Measurements from ENCODE around the gene NIN.

The NIN gene

DNA sequence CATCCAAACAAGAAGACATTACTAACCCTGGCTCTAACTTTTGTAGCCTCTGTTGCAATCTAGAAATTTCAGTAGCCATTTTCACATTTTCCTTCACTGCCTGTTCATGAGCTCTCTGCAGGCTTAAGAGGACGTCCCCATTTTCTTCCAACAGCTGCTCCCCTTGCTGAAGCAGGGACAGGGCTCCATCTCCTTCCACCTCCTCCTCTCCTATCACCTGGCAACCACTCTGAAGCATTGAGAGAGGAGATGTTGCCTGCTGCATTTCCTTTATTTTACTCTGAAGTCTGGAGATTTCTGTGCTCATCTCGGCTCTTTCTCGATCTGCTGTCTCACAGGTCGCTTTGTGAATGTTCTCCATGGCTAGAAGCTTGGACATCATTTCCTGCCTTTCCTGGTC lies 73.3 kb downstream of the NIN start:
- DNase-seq: no peak

DNA sequence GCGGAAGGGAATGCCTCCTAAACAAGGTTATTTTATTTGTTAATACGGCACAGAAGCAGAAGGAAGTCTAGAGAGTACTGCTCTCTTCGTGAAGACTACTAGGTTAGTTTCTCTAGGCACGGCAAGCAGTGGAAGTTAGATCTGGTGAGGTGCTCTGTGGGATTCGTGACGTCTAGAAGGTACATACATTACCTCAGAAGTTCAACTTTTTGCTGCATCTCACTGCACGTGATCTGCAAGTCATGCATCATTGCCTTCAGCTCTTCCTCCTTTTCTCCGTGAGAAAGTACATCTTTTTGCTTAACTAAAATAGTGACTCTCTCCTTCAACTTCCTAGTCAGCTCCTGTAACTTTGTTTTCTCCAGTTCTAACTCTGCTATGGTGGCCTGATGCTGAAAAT lies 74.7 kb downstream of the NIN start:
- DNase-seq: no peak

DNA sequence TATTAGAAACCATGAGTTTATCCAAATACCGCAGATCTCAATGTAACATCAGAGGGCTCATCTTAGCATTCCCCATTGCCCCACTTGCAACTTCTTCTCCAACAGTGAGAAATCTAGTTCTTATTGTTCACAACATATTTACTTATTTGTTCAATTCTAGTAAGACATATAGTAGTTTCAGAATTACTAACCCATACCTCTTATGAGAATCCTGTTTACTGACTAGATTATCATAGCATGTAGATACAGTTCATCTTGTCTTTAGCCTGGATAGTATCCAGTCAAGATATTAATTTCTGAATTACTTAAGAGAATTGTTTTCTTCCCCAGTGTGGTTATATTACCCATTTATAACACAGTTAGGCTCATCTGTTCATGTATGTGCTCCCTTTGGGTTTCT lies 80.6 kb downstream of the NIN start:
- DNase-seq: no peak

DNA sequence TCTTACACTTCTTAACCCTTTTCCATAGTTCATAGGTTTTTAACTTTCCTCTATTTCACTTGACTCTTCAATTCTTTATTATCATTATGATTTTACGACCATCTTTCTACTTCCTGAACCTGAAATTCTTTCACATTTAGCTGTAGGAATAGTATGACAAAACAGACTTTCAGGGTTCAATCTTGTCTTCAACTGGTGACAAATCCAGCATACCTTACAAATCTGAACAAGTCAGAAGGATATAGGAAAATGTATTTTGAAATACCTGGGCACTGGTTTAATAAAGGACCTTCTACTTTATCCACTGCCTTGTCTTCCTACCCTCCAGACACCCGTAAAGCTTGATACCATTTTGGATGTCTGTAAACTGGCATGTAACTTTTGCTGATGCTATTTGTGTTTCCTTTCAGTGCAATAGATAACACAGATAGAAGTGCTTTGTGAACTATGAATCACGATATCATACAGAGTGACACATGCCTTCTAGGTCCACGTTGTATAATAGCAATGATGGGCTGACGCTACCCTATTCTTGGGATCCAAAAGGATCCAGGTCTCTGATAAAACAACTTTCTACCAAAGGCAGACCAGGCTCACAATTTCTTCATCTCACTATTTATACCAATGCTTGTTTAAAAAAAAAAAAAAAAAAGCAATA lies 85.4 kb downstream of the NIN start:
- DNase-seq: no peak

DNA sequence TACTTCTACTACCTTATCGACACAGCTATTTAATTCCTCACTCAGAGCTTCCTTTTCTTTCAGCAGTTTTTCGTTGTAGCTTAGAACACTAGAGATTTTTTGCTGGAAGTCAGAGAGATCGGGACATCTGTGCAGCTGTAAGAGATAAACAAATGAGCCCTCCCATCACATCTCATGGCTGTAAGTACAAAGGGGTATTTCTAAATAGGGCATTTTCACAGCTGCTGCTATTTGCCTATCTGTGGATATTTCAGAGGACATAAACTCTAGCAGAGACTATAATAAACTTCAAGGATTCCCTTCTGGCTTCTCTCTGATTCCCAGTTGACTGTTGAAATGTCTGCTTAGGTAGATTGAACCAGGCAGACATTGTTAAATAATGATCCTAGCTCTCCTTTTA lies 86.7 kb downstream of the NIN start:
- no peak for DNase-seq

DNA sequence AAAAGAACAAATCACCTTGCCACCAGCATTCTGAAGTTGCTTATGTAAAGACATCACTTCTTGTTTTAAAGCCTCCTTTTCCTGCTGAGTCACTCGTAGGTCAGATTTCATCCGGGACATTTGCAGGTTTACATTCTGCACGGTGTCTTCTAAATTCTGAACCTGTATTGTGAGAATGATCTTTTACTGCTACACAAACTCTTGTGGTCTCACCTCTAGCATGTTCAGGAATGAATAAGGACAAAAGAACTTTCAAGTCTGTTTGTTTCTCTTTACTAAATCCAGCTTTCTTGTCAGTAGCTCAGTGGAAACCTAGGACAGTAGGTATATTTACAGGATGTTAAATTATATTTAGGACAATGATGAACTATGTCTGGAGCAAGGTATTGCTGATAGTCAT lies 89.4 kb downstream of the NIN start:
- DNase-seq: no peak

DNA sequence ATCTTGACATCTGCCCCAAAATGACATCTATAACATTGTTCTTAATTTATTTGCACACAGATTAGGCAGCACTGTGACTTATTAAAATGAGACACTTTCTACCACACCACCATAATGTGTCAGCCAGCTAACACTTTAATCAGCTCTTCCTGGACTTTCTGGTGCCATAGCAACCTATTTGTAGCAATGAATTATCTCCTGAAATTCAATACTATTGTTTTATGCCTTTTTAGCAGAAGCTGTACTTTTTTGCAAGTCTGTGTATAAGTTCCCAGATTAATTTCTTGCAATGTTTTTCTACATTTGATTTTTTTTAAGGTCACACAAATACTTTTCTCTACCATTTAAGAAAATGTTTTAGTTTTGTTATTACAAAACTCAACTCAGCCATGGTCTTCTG lies 90.1 kb downstream of the NIN start:
- DNase-seq: no peak

DNA sequence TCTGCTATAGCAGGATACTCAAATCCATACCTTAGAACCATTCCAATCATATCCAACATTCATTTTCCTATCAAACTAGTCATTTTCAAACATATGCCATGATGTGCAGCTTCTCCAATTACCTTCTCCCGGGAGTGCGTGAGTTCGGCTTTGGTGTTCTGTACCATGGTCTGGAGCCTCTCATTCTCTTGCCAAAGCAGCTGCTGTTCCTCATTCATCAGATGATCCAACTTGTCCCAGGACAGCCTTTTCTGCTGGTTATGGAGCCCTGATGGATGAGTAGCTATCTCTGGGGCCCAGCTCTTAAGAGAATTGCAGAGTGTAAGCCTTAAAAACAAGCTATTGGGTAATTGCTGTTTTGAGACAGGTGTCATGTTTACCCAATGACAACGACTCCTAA lies 91.8 kb downstream of the NIN start:
- DNase-seq: no peak

DNA sequence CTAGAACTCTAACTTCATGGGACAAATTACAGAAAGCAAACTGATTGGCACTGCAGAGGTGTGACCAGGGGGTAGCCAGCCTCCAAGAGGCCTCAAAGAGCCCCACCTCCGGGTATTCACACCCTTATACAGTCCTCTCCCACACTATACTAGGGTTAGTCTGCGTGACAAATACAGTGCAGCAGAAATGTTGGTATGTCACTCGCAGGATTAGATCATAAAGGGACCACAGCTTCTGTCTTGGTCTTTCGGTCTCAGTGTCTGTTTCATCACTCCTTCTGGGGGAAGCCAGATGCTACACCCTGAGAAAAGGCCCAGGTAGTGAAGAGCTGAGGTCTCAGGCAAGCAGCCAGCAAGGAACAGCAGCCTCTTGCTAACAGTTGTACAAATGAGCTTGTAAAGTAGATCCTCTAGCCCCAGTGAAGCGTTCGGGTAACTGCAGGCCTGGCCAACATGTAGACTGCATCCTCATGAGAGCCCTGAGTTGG lies 94.0 kb downstream of the NIN start:
- DNase-seq: no peak

DNA sequence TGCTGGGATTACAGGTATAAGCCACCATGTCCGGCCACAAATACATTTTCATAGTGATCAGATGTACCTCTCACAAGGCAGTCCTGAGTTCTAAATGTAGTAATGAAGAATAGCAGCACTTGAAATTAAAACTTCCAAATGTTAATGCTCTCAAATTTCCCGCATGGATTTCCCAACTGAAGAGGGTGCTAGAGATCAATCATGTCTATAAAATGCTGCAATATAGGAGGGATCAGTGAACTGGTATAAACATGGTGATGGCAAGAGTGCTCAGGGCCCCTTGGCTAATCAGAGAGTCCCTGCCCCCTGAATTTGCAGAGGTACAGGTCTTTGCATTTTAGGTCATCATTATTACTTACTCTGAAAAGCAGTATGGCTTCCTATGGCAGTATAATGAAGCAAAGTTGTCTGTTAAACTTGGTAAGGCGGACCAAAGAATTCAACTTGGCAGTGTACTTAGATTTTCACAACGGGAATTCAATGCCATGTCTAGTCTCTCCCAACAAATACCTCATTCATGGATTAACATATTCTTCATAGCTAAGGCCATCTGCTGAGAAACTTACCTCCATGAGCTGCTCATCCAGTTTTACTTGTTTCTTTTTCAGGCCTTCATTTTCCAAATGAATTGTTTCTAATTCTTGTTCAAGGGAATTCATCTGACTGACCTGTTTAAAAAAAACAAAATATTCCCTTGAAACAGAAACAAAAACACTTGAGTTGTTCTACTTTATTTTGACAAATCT lies 95.8 kb downstream of the NIN start:
- DNase-seq: no peak

DNA sequence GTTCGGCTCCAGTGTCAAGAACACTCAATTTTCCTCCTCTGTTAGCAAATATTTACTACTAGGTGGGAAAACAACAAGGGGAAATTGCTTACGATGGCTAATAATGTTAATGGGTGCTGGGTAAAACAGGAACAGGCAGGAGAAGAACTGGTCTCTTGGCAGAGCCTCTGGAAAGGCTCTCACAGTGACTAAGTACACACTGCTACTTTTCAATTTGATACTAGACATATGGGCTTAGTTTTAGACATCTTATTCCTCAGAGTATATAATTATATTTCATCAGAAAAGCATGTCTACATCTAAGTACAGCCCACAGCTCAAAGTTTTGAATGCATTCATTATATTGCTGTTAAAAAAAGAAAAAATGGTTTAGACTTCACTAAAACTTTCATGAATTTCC lies 97.5 kb downstream of the NIN start:
- no peak for DNase-seq

DNA sequence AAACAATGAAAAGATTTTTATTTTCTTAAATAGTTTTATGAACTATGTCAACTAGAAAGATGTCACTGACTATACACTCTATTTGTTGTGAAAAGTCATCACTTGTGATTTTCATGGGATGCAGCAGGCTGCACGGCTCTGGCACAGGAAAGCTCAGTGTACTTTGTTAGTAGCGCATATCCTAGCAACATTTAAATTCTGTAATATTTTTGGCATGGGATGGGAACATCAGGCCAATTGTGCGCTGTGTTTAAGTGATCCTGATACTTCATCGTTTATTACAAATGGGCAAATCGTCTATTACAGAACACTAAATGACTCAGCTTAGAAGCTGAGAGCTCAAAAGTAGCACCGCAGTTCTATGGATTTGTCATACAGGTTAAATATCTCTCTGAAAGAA lies 102.1 kb downstream of the NIN start:
- DNase-seq: no peak

DNA sequence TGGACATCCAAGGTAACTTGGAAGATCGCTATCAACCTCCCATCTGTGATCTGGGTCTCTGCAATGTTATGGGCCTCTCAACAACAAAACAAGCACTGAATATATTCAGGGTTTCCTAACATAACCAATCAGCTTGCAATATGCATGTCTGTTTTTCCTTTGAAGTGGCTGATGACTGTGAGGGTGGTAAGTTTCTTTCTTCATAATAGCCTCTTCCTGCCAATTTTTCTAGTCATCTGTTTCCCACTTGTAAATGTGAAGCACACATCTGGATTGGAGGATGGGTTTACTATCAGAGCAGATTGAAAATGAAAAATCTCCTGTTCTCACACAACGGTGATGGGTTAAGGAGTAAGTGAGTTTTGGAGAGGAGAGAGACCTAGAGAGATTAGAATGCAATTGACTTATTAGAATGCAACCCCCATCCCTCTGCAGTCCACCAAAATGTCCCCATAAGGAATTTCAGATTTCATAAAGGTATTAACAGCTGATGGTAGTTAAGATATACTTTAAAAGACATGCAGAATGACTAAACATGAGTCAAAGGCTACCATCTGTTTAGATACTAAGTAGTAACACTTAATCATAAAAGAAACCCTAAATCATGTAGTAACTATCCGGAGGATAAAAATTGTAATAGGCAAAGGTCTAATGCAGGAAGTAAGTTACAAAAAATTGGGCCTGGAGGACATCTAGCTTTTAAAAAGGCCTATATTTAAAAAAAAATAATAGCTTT lies 104.4 kb downstream of the NIN start:
- DNase-seq: no peak

DNA sequence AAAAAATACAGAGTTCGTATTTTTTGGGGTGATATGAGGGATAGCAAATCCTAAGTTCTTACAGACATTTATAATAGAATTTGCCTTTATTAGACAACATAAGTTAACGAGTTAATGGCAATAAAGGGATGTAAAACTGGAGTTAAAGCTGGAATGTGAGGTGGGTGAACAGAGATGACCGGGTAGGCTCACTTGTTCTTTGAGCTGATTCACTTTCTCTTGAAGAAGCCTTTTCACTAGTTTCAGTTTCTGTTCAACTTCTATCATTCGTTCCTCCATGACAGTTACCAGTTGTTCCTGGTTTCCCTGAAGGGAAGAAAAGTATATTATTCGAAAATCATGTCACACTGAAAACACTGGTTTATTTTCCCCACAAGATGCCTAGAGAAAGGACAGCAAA lies 105.2 kb downstream of the NIN start:
- no peak for DNase-seq

DNA sequence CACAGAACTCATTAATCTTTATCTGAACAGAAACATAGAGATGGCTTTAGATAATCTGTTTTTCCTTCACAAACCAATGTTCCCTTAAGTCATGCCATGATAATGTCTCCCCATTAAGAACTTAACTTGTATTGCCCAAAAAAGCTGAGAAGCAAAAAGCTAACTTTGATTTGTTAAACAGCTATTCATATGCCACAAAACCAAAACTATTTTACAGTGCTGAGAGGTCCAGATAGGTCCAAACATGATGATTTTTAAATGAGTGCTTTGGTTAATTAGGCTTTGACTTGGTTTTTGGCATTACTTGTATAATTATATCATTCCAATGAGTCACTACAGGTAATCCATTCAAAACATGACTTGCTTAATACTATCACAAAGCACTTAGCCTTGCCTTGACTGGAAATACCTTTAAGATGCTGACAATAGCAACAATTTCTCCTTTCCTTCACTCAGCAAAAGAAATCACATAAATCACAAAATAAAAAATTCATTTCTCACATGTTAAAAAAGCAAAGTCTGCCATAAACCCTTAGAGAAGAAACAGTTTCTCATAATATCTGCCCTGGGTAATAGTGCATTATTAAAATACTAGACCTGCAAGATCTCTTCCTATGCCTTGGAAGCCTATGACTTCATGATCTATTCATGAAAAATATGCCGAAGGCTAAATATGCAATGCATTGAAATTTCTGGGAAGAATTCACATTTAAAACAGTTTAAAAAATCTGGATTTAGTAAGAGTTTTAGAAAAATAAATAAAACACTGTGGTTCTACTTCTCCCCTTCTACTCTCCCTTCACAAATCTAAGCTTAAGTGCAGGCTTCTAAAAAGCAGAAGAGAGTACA lies 110.8 kb downstream of the NIN start:
- DNase-seq: no peak

DNA sequence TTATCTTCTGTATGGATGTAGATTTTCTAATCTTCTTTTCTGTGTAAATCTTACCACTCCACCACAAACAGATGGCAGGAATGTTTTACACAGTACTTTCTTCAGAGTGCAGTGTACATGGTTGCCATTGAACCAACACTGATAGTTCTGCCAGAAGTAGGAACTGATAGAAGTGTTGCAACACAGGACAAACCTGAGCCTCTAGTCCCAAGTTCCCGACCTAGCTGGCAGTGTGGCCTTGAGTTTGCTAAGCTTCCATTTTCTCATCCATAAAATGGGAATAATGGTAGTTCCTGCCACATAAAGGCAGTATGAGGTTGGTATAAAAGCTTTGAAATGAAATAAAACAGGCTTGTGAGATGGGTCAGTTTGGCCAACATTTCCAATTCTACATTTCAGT lies 112.0 kb downstream of the NIN start:
- no peak for DNase-seq

DNA sequence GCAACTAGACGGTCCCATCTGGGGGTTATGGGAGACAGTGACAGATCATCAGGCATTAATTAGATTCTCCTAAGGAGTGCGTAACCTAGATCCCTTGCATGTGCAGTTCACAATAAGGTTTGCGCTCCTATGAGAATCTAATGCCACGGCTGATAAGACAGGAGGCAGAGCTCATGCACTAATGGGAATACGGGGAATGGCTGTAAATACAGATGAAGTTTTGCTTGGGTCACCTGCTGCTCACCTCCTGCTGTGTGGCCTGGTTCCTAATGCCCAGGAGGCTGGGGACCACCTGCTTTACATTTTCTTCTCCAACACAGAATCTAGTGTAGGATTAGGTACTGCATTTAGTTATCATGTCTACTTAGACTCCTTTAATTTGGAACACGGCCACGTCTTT lies 113.2 kb downstream of the NIN start:
- DNase-seq: no peak

DNA sequence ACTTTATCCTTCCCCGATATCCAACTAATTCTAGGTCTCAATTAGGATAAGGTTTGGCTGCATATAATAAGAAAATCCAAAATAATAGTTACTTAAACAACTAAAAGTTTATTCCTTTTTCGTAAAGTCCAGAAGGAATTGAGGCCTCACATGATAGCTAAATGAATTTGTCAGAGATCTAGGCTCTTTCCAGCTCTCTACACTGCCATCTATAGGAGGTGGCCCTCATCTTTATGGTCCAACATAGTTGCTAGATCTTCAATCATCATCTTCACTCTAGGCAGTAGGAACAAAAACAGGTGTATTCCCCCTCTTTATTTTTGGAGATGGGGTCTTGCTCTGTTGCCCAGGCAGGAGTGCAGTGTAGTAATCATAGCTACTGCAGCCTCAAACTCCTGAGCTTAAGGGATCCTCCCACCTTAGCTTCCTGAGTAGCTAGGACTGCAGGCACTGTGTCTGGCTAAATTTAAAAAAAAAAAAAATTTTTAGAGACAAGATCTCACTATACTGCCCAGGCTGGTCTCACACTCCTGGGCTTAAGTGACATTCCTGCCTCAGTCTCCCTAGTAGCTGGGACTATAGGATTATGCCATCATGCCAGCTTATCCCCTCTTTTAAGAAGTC lies 116.4 kb downstream of the NIN start:
- DNase-seq: no peak

DNA sequence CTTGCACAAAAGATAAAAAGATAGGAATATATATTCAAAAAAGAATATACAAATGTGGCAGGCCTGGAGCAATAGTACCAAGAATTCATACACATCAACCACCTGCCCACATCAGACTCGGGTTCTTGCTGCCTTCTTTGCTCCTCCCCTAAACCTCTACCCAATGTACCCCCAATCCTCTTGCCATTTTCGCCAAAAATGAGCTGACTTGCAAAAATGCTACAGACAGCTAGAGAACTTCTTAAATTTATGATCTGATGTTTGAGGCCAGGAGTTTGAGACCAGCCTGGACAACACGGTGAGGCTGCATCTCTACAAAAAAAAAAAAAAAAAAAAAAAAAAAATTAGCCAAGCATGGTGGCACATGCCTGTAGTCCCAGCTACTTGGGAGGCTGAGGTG lies 119.9 kb downstream of the NIN start:
- DNase-seq: no peak

DNA sequence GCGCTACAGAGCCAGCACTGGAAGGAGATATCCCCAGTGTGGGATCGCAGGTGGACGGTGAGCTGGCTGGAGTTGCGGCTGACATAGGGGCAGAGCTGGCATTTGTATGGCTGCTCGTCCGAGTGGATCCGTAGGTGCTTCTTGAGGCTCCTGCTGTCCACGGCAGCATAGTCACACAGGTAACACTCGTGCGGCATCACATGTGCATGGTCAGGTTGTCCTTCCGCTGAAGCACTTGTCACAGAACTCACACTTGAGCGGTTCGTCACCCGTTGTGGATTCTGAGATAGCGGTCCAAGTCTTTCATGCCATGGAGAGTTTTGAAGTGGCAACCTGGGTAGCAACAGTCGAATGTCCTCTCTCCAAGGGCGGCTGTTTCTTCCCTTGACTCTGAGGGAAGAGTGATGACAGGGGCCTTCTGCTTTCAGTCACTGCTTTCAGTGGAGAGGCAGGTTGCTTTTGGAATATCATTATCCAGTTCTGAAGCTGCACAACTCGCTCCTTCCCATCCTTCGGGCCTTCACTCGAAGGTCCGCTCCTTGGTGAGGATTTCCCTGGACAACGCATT lies 125.9 kb downstream of the NIN start:
- DNase-seq: no peak

DNA sequence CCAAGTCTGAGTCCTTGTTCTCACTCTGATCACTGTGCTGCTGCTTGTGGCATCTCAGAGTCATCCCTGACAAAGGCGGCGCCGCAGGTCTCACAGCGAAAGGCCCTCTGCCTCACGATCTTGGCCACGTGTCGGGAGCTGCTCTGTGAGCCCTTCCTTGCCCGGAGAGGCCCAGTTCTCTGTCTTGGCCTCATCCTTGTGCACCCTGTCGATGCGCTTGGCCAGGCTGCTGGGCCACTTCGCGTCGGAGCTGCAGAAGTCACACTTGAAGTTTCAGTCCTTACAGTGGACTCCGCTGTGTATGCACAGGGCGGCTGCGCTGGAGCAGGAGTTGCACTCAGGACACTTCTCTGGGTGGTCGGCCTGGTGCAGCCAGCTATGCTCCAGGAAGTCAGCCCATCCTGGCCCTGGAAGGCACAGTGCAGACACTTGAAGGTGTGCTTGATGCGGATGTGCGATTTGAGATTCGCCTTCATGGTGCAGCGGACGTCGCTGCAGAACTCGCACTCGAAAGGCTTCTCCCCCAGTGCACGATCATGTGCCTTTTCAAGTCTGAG lies 126.4 kb downstream of the NIN start:
- DNase-seq: no peak

DNA sequence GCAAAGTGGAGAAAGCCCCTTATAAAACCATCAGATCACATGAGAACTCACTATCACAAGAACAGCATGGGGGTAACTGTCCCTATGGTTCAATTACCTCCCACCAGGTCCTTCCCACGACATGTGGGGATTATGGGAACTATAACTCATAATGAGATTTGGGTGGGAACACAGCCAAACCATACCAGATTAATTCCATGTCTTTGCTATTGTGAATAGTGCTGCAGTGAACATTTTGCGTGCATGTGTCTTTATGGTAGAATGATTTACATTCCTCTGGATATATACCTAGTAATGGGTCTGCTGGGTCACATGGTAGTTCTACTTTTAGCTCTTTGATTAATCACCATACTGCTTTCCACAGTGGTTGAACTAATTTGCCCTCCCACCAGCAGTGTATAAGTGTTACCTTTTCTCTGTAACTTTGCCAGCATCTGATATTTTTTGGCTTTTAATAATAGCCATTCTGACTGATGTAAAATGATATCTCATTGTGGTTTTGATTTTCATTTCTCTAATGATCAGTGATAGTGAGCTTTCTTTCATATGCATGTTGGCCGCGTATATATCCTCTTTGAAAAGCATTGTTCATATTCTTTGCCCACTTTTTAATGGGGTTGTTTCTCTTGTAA lies 133.2 kb downstream of the NIN start:
- no peak for DNase-seq
